A549 (cell line): ENCODE results near the gene CERS6.

ENCODE experiments used
- BHLHE40 ChIP-seq: IDR thresholded peaks from 2 replicates; pipeline ENCODE4 v1.6.1; 2012; ENCODE audit warnings: low read depth, low read length, inconsistent platforms
- EHMT2 ChIP-seq: fragments of 200-600 bp; sonication (generic); IDR thresholded peaks from 2 replicates; pipeline ENCODE4 v1.6.1; 2016; ENCODE audit warnings: antibody characterized with exemption, low read depth, mild to moderate bottlenecking, moderate library complexity
- JUN ChIP-seq, 2 experiments: fragments of >200 bp; sonication (Bioruptor Twin); formaldehyde crosslinking; IDR thresholded peaks; 2 replicates in 1 of 2; 3 replicates in 1 of 2; pipeline ENCODE4 v1.6.1; 2016 to 2017
- MAZ ChIP-seq: fragments of 150-350 bp; IDR thresholded peaks from 2 replicates; pipeline ENCODE4 v1.6.1; 2014; ENCODE audit warnings: antibody characterized with exemption, low read depth, low read length, borderline replicate concordance
- ZNF302 ChIP-seq: fragments of 250-450 bp; sonication (Bioruptor Pico); IDR thresholded peaks from 2 replicates; pipeline ENCODE4 v1.9.0; 2021; ENCODE audit warnings: inconsistent platforms, mild to moderate bottlenecking, moderate library complexity
- TF ChIP-seq, protein P1 (sequence below): IDR thresholded peaks from 2 replicates; pipeline ENCODE4 v1.6.1; 2012
- TF ChIP-seq, protein P2 (sequence below): fragments of 450-650 bp; IDR thresholded peaks from 2 replicates; pipeline ENCODE4 v1.6.1; 2014; ENCODE audit warnings: antibody characterized with exemption
- TF ChIP-seq, protein P3 (sequence below): fragments of >200 bp; sonication (Bioruptor Twin); formaldehyde crosslinking; IDR thresholded peaks from 3 replicates; pipeline ENCODE4 v1.5.1; 2016

DNA sequence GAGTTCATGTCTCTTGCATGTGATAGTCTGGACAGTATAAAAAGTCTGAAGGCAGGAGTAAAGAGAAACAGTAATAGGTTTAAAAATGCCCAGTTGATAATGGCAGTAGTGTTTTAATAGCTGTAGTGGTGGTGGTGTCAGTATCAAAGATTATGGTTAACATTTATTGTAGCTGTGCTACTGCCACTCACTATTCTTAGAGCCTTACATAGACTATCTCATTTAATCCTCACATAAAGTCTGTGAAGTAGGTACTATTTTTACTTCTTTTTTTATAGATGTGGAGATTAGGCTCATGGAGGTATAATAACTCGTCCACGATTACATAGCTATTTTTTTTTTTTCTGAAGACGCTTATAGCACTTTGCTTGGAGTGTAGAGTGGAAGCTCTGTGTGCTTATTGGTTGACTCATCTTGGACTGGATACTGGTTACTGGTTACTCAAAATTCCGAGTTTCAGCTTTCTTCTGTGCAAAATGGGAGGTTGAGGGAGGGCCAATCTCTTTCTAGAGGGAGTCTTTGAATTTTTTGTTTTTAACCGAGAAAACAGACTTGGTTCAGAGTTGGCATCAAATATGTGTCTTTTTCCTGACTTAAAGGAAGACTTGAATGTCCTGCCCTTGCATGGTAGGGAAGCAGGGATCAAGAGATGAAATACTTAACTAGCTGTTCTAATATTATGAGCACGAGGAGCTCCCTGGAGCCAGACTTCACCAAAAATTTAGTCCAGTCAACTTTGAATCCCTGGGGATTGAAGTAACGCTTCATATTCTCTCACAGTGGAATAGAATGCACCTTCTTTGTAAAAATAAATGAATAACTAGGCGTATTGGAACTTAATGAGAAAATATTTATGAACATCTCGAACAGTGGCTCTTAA, 27.1 kb downstream of the CERS6 start:
- TF ChIP-seq EHMT2 = no peak
- no peak for TF ChIP-seq MAZ
- no peak for TF ChIP-seq BHLHE40
- TF ChIP-seq, protein P1, sequence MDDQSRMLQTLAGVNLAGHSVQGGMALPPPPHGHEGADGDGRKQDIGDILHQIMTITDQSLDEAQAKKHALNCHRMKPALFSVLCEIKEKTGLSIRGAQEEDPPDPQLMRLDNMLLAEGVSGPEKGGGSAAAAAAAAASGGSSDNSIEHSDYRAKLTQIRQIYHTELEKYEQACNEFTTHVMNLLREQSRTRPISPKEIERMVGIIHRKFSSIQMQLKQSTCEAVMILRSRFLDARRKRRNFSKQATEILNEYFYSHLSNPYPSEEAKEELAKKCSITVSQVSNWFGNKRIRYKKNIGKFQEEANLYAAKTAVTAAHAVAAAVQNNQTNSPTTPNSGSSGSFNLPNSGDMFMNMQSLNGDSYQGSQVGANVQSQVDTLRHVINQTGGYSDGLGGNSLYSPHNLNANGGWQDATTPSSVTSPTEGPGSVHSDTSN = no peak
- TF ChIP-seq, protein P2, sequence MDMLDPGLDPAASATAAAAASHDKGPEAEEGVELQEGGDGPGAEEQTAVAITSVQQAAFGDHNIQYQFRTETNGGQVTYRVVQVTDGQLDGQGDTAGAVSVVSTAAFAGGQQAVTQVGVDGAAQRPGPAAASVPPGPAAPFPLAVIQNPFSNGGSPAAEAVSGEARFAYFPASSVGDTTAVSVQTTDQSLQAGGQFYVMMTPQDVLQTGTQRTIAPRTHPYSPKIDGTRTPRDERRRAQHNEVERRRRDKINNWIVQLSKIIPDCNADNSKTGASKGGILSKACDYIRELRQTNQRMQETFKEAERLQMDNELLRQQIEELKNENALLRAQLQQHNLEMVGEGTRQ = no peak
- no peak for TF ChIP-seq ZNF302 (CRISPR knock-in tag)
- no peak for TF ChIP-seq JUN (IDR thresholded peaks at IDR 0.05)
- TF ChIP-seq, protein P3, sequence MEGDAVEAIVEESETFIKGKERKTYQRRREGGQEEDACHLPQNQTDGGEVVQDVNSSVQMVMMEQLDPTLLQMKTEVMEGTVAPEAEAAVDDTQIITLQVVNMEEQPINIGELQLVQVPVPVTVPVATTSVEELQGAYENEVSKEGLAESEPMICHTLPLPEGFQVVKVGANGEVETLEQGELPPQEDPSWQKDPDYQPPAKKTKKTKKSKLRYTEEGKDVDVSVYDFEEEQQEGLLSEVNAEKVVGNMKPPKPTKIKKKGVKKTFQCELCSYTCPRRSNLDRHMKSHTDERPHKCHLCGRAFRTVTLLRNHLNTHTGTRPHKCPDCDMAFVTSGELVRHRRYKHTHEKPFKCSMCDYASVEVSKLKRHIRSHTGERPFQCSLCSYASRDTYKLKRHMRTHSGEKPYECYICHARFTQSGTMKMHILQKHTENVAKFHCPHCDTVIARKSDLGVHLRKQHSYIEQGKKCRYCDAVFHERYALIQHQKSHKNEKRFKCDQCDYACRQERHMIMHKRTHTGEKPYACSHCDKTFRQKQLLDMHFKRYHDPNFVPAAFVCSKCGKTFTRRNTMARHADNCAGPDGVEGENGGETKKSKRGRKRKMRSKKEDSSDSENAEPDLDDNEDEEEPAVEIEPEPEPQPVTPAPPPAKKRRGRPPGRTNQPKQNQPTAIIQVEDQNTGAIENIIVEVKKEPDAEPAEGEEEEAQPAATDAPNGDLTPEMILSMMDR = no peak
